Measurements from ENCODE around the gene TMEM178A.

The TMEM178A gene

GRCh38 chr2:39667104-39667885, 1.6 kb downstream of the TMEM178A start:
- no peak for TF ChIP-seq CTCF (IDR thresholded peaks at IDR 0.05)
- TF ChIP-seq ZFX (IDR thresholded peaks at IDR 0.05; ENCODE audit: borderline replicate concordance), result no peak
- H3K27ac ChIP-seq, result no peak overlapping the region

GRCh38 chr2:39667886-39668276, 2.2 kb downstream of the TMEM178A start:
- no peak for TF ChIP-seq ZFX (IDR thresholded peaks at IDR 0.05; ENCODE audit: borderline replicate concordance)
- TF ChIP-seq CTCF (IDR thresholded peaks at IDR 0.05), result no peak
- H3K27ac ChIP-seq, result no peak overlapping the region

GRCh38 chr2:39668576-39669080, 2.9 kb downstream of the TMEM178A start:
- TF ChIP-seq CTCF (IDR thresholded peaks at IDR 0.05), result no peak
- no peak for TF ChIP-seq ZFX (IDR thresholded peaks at IDR 0.05; ENCODE audit: borderline replicate concordance)

GRCh38 chr2:39671604-39672003, 5.9 kb downstream of the TMEM178A start:
- TF ChIP-seq CTCF (IDR thresholded peaks at IDR 0.05), result no peak
- TF ChIP-seq ZFX (IDR thresholded peaks at IDR 0.05; ENCODE audit: borderline replicate concordance), result no peak
- H3K27ac ChIP-seq, result no peak overlapping the region

More at GRCh38 chr2:39668576-39669080, 2.9 kb downstream of the TMEM178A start:
- no peak overlapping the region for H3K27ac ChIP-seq

- H3K27ac ChIP-seq, result no peak overlapping the region
- TF ChIP-seq CTCF (IDR thresholded peaks at IDR 0.05) (no peak), ZFX (IDR thresholded peaks at IDR 0.05; ENCODE audit: borderline replicate concordance) (no peak)
Measured at GRCh38 chr2:39673018-39673417, 7.3 kb downstream of the TMEM178A start.

- no peak overlapping the region for H3K27ac ChIP-seq
- TF ChIP-seq ZFX (IDR thresholded peaks at IDR 0.05; ENCODE audit: borderline replicate concordance), result no peak
- no peak for TF ChIP-seq CTCF (IDR thresholded peaks at IDR 0.05)
Measured at GRCh38 chr2:39676342-39676741, 10.6 kb downstream of the TMEM178A start.

- TF ChIP-seq CTCF (IDR thresholded peaks at IDR 0.05) (no peak), ZFX (IDR thresholded peaks at IDR 0.05; ENCODE audit: borderline replicate concordance) (no peak)
- H3K27ac ChIP-seq, result no peak overlapping the region
Measured at GRCh38 chr2:39678170-39678569, 12.5 kb downstream of the TMEM178A start.

Measured in 22Rv1 (cell line).